NCI-H2227 (cell line): Measurements from ENCODE around the gene ZNF580.

Experiments used
- DNase-seq: peaks from one replicate; lab custom pipeline; 2025; ENCODE audit not compliant: unreplicated experiment; lab: John Stamatoyannopoulos, UW

Gene ZNF580

DNA sequence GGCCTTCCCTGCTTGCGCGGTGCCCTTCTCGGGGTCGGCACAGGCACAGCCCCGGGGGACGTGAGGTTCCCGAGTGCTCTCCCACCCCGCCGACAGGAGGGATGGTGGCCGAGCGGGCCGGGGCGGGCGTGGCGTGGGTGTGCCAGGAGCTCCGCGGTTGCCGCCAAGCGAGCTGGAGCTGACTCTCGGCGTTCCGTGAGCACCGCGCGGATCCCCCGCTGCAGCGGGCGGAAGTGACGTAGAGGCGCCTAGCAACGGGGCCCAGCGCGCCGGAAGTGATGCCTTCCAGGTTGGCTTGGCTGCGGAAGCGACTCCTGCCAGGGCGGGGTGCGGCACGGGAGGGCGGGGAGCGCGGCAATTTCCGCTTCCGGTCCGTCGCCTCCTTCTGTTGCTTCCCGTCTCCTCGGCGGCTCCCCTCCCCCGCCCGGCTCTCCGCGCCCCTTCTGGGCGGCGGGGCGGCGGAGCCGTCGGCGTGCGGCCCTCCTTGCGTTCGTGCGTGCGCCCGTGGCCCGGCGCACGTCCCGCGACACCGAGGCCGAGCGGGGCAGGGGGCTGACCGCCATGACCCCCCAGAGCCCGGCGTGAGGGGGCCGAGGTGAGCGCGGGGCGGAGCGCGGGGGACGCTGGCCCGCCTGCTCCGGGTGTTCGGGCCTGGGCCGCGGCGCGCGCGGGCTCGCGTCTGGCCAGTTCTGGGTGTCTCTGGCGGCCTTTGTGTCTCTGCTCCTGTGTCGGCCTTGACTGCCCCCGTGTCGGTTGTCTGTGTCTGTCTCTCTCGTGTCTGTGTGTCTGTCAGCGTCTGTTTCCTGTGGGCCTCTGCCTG, 34.2 kb downstream of the ZNF580 start, which contains the start of gene EPN1:
Gene EPN1, plus strand, starts transcription at position 386 of the 820 bp plus-strand sequence. CDS start 3,402 bp downstream, outside the sequence.
- DNase-seq: peak; percentile 100

DNA sequence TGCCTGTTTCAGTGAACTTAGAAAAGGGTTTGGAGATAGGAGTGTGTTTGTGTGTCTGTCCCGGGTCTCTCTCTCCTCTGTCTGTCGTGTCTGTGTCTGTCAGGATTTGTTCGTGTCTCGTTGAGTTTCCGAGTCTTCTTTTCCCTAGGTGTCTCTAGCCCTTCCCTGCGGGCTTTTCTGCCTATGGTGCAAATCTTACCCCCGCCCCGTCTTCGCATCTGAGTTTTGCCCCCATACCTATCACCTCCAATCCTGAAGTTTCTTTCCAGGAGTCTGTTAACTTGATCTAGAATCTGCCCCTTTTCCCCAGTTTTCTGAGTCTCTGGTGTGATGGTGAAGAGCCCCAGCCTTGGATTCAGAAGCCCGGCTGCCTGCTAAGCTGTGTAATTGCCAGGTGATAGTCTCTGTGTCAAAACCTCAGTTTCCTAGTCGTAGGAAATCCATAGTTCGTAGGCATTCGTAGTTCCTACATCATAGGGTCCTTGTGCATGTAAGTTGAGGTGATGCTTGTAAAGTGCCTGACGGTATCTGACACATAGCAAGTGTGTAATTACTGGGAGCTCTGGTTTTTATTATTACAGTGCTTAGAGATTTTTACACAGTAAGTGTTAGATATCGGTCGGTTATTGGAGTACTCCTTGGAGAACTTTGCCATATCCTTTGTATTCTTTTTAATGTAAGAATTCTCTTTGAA, 35.0 kb downstream of the ZNF580 start:
- DNase-seq: no peak

DNA sequence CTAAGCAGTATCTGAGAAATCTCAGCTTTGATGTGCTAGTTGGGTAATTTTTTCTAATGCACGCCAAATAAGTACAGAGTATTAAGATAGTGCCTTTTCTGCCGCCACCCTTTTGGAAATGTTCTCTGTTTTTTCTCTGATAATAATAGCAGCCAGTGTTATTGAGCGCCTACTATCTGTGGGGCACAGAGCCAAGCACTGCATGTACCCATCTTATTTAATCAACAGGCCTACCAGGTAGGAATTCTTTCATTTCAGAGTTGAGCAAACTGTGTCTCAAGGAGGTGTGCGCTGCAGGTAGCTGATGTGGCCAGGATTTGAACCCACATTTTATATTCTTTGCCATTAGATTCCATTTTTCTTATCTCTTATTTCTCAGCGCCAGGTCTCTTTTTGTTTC, 35.6 kb downstream of the ZNF580 start:
- no peak for DNase-seq

DNA sequence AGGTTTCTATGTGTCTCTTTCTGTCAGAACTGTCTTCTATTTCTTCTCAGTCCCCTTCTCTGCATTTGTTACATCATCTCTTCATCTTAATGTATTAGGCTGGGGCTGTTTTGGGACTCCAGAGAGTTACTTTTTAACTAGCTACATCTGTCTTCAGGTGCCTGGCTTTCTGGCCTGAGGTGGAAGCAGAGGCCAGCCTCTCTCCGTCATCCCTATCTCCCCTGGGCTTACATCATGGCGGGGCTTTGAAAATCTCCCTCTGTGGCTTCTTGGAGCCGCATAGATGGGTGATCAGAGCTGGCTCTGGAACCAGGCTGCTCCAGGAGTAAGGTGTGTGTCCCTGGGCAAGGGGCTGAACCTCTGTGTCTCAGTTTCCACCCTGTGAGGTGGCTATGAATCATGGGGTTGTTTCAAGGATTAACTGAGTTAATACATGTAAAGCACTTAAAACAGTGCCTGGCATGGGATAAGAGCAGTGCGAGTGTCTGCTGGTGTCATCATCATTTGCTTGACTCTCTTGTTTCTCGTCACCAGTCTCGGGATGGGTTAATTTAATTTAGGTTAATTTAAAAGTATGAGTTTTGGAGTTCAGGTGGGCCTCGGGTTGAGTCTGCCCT, 36.2 kb downstream of the ZNF580 start:
- DNase-seq: no peak

DNA sequence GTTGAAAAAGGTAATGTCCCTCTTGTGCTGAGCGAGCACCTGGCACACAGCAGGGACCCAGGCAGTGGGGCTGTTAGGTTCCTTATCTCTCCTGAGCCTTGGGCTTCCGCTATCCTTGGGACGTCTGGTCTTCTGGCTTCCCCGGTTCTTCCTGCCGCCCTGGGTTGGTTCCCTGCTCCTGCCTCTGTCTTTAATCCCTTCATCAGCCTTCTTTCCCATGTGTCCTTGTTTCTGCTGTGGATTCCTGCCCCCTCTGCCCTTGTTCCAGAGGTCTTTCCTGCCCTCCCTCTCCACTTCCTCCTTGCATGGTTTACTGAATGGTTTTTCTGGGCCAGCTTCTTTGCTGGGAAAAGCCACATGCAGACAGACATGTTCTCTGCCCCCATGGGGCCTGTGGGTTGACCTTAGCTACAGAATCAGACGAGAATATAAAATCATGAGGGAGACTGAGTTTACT, 36.8 kb downstream of the ZNF580 start:
- DNase-seq: no peak

DNA sequence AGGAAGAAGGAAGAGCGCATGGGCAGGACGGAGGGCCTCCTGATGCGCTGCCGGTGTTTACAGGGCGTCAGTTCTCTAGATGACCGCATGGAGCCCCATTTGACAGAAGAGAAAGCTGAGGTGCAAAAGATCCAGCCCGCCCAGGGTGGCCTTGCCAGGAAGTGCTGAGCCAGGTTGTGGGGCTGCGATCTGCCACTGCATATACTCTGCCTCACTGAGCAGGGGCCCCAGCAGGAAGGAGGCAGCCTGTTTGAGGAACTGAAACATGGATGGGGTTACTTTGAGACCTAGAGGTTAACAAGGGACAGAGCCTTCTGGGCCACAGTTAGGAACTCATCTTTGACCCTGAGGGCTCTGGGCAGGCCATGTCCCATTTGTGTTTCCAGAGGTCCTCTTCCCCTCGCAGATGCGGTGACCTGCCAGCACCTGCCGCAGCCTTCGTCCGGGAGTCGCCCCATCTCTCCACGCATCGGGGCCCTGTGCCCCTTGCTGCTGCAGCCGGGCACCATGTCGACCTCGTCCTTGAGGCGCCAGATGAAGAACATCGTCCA, 37.4 kb downstream of the ZNF580 start:
- DNase-seq: no peak

DNA sequence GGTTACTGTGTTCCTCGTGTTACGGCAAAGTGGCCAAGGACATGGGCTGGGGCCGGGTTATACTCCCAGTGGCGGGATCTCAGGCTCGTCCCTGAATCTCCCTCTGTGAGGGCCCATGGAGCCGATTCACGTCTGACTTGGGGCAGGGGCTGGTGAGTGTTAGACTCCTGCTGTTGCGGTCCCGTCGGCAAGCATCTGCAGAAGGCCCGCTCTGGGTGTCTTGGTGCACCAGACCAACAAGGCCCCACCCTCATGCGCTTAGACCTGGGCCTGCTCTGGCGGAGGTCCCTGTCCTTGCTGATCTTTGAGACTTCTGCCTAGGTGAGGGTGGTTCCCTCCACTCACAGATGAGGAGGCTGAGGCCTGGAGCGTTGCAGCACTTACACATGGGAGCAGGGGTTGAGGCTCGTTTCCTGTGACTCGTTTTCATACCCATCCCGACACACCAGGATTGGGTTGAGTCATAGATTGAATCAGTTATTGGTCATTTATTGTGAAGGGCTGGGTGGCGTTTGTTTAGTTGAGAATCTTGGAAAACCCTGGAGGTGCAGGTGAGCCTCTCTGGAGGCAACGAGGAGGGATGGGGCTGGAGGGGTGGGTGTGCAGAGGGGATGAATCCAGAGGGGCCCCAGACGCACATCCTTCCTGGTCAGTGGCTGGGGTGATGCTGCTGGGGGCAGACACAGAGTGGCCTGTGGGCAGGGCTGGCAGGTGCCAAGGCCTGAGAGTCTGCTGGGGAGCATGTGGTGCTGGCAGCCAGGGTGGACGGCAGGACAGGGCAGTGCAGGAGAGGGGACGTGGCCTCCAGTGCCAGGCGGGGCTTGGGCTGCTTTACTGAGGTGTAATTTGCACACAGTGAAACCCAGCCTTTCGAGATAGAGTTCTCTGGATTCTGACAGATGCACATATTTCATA, 38.8 kb downstream of the ZNF580 start:
- no peak for DNase-seq

DNA sequence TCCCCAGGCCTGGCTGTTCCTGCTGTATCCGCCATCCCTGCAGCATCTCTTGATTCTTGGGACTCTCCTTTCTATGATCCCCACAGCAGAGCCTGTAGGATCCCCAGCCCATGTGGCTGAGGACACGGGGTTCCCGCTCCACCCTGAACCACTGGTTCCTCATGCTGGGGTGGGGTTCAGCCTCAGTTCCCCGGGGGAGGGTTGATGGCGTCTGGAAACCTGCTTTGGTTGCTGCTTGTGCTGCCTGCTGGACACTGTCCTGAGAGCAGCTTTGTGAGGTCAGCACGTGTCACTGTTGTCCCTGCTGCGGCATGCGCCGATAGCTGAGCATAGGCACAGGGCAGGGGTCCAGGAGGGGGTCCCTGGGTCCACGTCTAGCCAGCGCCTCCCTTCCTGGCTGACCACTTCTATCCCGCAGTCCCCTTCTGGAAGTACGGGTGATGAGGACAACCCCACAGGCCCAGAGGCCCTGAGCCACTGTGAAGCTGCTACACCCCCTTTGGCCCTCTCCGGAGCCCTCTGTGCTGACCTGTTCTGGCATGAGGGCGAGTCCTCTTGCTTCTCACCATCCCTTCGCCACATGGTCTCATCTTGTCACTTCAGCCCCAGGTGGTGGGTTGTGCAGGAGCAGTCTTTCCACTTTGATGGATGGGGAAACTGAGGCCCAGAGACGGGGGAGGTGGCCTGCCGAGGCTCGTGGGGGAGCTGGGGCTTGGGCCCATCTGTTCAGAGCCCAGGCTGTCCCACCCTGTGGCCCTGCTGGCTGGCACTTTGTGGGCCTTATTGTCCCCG, 39.7 kb downstream of the ZNF580 start:
- DNase-seq: no peak

DNA sequence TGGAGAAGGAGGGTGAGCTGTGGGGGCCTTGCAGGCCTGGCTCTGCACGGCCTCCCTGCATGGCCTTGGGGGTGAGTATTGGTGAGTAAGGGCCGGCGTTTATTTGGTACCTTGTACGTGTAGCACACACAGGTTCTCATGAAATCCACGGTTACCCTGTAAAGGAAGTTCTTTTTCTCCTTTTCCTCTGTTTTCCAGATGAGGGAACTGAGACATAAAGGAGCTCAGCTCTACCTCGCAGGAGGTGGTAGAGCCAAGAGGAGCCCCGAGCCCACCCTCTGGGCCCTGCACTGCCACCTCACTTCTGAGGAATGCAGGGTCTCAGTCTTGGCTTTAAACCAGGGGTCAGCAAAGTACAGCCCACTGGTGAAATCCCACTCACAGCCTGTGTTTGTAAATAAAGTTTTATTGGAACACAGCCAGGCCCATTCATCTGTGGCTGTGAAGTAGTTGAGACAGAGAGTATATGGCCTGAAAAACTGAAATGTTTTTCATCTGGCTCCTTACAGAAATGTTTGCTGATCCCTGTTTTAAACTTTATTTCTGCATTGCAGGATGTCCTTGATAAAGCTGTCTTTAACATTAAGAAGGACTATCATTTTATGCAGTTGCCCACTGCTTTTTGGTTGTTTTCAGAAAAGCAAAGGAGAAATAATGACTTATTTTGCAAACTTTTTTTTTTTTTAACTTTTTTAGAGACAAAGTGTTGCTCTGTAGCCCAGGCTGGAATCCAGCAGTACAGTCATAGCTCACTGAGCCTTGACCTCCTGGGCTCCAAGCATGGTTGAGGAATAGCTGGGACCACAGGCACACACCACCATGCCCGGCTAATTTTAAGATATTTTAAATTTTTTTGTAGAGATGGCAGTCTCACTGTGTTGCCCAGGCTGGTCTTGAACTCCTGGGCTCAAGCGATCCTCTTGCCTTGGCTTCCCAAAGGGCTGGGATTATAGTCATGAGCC, 40.6 kb downstream of the ZNF580 start:
- no peak for DNase-seq

DNA sequence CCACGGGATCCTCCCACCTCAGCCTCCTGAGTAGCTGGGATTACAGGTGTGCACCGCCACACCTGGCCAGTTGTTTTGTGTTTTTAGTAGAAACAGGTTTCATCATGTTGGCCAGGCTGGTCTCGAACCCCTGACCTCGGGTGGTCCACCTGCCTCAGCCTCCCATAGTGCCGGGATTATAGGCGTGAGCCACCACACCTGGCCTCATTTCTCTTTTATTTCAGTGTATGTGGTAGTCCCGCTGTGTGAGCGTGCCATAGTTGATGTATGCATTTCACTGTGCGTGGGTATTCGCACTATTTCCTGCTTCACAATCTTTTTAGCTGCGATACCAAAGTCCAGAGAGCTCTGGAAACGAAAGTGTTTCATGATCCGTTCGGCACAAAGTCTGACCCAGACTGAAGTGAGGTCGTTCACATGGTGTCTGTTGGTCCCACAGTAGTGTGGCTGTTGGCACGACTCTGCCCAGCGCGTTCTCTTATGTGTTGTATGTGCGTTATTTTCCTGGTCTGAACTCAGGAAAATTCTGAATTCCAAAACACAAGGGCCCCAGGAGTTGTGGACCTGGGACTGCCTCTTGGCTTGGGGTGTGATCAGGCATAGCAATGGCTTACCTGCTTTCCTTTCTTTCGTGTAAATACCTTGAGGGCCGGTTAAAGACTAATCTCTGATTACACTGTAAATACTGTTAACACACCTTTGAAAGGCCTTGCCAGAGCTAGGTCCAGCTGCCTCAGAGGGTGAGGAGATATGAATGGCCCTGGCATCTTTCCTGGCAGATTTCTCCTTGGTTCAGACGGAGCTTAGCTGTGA, 42.9 kb downstream of the ZNF580 start:
- no peak for DNase-seq

DNA sequence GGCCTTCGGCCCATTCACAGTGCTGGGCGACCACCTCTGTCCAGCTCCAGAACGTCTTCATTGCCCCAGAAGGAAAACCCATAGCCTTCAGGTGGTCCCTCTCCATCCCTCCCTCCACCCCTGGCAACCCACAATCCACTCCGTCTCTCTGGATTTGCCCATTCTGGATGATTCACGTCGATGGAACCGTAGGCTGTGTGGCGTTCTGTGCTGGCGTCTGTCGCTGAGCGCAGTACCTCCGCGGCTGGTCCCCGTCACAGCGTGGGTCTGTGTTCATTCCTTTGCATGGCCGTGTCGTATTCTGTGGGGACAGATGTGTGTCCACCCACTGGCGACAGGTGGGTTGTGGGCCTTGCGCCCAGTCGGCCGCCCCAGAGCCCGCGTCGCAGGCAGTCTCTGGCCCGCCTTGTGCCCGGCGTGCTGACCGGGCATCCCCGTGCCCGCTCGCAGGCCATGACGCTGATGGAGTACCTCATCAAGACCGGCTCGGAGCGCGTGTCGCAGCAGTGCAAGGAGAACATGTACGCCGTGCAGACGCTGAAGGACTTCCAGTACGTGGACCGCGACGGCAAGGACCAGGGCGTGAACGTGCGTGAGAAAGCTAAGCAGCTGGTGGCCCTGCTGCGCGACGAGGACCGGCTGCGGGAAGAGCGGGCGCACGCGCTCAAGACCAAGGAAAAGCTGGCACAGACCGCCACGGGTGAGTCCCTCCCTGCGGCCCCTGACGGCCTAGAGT, 44.3 kb downstream of the ZNF580 start:
- no peak for DNase-seq

DNA sequence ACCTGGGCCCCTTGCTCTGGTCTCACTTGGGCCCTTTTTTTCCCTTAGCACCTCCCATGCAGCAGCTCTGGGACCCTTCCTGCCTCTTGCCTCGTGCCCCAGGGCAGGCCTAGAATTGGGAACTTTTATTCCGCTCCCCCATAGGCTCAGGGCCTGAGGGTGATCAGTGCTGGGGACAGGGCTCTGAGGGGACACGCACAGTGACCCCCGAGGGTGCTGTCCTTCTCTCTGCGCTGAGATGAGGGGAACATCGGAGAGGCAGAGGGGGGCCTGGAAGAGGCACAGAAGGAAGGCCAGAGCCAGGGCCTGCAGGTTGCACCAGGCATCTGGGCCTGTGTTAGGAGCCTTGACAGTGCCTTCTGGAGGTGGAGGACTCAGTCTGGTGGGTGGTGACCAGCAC, 45.0 kb downstream of the ZNF580 start:
- no peak for DNase-seq

DNA sequence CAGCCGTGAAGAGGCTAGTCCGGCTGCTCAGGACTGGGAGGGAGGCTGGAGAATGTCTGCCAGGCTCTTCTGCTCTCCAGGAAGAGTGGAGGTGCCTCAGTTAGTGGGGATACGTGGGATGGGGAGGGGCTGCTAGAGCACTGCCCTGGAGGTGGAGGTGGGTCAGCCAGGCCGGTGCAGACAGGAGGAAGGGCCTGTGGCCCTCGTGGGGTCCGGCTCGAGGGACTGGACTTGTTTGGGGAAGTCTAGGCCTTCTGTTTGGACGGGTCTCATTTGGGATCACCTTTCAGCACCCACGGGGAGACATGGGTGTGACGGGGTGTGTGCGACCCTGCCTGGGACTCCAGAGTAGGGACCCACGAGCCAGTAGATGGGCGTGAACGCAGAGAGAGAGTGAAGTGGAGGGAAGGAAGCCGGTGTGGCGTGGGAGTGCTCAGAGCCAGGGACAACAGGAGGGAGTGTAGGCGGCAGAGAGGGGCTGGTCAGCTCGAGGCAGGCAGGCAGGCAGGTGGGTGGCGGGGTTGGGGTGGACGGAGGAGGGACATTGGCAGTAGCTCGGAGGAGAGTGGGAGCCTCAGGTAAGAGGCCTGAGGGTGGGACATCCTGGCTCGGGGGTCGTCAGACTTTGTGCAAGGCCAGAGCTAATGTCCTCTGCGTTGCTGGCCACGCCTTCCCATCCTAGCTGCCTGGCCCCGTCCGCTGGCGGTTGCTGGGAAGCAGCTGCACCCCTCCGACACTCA, 45.7 kb downstream of the ZNF580 start:
- DNase-seq: no peak

DNA sequence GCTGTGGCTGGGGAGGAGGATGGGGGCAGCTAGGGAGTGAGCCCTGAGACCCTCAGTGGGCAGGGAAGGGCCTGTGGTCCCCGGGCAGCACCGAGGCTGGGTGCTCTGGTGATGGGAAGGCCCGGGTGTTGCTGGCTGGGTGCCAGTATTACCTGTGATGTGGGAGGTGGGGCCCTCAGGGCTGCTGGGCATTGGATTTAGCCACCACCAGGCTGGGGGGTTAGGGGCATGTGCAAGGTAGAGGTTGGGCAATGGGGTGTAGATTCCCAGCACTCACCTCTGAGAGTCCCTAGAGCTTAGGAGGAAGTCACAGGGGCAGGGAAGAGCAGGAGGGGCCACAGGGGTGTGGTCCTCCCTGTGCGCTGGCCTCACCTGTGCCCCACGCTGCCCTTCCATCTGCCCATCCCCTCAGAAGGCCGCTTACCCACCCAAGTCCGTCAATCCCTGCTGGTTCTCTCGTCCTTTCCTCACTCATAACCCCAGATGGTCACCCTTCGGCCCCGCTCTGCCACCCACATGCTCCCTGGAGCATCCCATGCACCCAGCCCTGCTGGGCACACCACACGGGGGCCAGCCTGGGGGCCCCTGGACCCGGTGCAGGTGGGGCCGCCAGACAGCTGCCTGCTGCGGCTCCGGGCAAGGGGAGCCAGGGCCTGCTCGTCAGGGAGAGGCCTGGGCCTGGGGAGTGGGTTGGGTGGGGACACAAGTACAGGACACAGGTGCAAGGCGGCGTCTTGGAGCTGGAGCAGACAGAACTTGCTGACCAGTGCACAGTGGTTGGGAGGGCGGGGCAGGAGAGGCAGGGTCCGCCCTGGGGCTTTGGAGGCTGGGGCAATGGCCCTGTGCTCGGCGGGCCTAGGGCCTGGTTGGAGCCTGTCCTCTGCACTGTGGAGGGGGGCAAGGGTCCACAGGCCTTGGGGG, 46.7 kb downstream of the ZNF580 start:
- no peak for DNase-seq
